Measurements from ENCODE around the gene AMN. TPM values are rescaled to one million over a fixed set of nuclear protein-coding genes. Genes with fewer than 3 reads are reported as not detected.
A peak's percentile ranks its signal among the peaks of the same experiment; 100 is the strongest.

The AMN gene
- total RNA-seq, 1 donor from 2014 or later, result 3.2 TPM

DNA sequence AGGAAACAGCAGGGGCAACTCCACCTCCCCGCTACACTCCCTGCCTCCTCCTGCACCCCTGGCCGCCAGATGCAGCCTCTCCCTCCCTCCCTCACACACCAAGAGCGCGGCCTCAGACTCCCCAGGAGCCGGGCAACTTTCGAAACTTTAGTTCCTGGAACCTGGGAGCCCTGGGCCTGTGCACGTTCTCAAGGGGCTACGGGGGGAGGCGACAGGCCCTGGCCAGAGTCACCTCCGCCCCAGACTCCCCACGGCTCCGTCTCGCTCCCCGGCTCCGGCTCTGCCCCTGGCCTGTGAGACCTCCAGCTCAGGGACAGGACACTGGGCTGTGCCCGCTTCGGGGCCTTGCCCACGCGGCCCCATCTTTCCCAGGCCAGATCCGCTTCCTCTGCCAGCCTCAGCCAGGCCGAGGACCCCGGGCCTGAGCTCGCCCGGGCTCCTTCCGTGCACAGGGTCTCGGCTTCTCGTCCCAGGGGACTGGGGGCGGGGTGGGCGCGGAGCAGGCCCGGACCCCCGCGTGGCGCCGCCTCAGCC is 5.5 kb downstream of the AMN start:
- no peak for DNase-seq (ENCODE audit: low spot score)

DNA sequence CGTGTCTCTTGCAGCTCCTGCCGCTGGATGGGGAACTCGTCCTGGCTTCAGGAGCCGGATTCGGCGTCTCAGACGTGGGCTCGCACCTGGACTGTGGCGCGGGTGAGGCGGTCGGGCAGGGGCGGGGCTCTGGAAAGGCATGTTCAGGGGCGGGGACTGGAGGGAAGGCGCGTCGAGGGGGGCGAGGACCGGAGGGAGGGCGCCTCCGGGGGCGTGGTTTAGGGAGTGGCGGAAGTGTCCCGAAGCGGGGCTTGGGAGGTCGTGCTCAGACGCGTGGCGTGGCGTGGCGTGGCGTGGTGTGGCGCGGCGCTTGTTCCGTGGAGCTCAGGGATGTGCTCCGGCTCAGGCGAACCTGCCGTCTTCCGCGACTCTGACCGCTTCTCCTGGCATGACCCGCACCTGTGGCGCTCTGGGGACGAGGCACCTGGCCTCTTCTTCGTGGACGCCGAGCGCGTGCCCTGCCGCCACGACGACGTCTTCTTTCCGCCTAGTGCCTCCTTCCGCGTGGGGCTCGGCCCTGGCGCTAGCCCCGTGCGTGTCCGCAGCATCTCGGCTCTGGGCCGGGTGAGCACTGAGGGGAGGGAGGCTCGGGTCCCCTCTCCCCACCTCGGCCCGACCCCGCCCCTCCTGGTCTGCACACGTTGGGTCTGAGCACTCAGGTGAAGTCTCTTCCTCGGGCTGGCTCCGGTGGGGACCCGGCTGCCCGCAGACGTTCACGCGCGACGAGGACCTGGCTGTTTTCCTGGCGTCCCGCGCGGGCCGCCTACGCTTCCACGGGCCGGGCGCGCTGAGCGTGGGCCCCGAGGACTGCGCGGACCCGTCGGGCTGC is 6.2 kb downstream of the AMN start:
- peak; percentile 88 for DNase-seq (ENCODE audit: low spot score)

- DNase-seq (ENCODE audit: low spot score), result no peak
Measured at GRCh38 chr14:102929241-102930137, 7.0 kb downstream of the AMN start.

GRCh38 chr14:102930138-102930752 is 7.8 kb downstream of the AMN start:
- DNase-seq (ENCODE audit: low spot score), result no peak

DNA sequence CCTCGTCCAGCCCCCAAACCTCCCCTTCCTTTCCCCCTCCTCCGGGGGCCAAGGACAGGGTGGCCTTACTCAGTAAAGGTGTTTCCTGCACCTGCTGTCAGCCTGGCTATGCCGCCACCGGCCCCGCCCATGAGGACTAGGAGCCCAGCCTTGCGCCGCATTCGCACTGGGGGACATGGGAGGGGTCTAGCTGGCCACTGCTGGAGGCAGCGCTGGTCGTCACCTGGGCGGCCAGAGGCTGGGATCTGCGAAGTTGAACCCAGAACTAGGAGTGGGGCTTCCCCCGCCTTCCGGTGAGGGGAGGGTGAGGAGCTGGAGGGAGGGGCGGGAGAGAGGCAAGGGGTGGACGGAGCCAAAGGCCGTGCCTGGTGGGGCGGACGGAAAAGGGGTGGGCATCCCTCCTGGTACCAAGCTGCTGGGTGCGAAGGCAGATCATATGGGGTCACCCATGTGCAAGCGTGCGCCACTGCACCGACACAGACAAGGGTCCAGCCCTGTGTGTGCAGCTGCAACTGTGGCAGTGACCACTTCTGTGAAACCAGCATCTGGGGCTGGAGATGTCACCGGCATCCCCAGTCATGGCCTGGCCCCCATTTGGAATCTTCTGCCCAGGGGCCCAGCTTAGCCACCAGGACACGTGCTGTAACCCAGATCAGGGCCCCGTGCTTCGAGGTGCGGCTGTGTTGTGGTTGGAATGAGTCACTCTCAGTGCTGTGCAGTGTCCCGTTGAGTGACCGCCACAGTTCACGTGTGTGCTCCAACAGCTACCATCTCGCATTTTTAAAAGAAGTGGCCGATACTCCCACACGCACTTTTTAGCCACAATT is 8.5 kb downstream of the AMN start:
- no peak for DNase-seq (ENCODE audit: low spot score)

GRCh38 chr14:102931580-102932285 is 9.3 kb downstream of the AMN start:
- no peak for DNase-seq (ENCODE audit: low spot score)

GRCh38 chr14:102932484-102933248 is 10.2 kb downstream of the AMN start:
- DNase-seq (ENCODE audit: low spot score), result no peak

DNA sequence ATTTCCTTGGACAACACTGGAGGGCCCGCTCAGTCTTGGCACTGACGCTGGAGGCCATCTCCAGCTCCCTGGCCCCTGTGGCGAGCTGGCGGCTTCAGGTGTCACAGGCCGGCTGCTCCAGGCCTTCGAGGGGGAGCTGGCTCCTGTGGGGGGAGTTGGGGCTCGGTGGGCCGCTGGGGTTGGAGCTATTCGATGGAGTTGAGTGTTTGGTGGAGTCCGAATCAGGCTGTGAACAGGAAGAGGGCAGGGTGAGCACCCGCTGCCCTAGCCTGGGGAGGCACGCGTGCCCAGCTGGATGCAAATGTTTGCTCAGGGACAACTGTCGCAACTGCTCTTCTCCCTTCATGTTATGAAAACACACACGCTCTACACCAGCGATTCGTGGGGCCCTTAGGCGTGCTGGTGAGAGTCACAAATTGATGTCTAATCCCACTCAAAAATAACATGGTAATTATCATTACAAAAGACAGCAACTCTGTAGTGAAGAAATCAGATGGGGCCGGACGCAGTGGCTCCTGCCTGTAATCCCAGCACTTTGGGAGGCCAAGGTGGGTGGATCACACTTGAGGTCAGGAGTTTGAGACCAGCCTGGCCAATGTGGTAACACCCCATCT is 11.3 kb downstream of the AMN start:
- DNase-seq (ENCODE audit: low spot score), result no peak

- DNase-seq (ENCODE audit: low spot score), result no peak
Measured at GRCh38 chr14:102935756-102936155, 13.3 kb downstream of the AMN start.

DNA sequence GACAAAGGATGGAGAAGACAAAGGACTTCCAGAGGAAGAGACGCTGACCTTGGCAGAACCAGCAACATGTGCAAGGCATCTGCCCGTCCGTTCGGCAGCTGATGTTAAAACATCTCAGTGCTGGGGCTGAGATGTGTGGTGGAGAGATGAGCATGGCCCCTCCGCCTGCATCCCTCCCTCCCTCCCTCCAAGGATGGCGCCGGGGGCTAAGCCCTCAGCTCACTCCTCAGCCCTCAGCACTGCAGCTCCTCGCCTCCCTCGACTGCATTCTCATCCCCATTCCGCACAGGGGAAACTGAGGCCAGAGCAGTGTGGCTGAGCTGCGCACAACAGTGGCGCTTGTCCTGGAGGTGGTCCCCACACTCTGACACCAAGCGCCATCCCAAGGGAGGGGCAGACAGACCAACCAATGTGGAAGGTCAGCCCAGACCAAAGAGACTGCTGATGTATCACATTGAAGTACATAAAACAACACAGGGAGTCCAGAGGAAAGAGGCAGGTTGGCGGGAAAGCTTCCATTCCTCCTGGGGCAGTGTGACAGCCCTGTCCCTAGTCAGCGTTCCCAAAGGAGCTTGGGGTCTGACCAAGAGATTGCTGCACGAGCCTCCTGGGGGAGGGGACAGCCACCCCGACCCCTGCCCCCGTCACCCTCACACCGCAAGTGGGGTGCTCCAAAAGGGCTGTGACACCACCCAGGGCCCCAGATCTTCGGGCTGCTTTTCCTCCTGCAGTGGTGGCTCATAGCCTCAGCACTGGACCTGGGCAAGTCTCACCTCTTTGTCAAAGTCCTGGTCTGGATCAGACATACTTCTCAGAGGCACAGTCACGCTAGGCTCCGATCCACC is 15.1 kb downstream of the AMN start:
- DNase-seq (ENCODE audit: low spot score), result no peak

DNA sequence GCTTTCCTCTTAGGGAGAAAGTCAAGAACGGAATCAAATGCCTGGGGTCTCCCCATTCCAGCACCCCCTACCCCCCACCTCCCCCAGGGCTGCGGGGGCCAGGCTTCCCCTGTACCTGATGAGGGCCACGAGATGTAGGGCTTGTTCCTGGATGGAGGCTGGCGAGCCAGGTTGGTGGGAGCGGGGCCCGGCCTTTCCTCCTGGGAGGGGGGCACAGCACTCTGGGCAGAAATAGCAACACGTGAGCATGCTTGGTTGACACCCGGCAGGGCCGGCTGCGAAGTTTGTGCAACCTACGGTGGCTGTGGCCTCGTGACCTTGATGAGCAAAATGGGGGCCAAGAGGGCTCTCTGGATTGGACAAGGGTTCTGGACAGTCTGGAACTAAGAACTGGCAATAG is 15.7 kb downstream of the AMN start:
- DNase-seq (ENCODE audit: low spot score), result no peak

GRCh38 chr14:102939329-102939728 is 16.9 kb downstream of the AMN start:
- DNase-seq (ENCODE audit: low spot score), result no peak

DNA sequence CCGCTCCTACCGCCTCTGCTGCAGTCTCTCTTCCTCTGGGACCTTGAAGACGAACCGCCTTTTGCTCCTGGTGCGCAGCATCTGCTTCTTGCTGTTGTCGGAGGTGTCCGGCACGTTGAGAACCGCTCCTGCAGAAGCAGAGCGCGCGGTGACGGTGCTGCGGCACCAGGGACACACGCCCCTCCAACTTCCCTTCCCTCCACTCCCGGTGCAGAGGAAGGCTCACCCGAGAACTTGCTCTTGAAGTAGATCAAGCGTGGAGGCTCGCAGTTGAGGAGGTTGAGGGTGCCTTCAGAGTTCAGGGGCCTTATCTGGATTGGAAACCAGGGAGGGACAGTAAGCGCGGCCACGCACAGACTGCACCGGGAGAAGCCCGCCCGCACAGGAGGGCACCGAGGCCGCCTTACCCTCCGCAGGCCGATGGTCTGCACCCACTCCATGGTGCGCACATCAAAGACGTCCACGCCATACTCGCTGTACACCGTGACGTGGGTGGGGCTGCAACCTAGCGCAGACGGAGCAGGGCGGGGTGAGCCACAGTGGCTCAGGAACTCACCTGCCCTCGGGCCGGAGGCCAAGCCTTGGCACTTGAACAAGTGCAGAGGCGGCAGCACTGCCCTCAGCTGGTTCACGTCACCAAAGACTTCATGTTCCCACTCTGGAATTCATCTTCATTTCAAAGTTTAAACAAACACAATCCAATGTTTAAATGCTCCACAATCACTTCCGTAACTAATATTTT is 17.5 kb downstream of the AMN start:
- no peak for DNase-seq (ENCODE audit: low spot score)

GRCh38 chr14:102940729-102941362 is 18.4 kb downstream of the AMN start:
- DNase-seq (ENCODE audit: low spot score), result no peak

- no peak for DNase-seq (ENCODE audit: low spot score)
Measured at GRCh38 chr14:102941419-102942011, 19.1 kb downstream of the AMN start.

- DNase-seq (ENCODE audit: low spot score), result no peak
Measured at GRCh38 chr14:102942069-102942468, 19.6 kb downstream of the AMN start.

DNA sequence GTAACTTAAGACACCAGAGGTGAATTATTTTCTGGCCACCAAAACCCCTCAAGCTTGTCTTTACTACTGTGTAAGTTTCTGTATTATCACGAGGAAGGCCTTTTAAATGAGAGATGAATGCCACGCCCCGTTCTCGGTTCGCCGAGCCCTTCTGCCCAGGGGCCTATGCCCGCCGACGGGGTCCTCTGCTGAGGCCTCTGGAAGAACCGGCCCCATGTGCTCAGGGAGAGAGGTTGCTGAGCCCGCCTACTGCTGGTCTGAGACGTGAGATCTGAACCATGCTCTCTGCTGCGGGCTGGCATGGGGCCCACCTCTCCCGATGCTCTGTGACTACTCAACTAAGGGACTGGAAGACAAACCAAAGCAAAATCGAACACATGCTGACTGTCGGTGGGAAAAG is 21.0 kb downstream of the AMN start:
- no peak for DNase-seq (ENCODE audit: low spot score)

All from ureter (tissue), 1 donor.